WTC11 (cell line): ENCODE results near the gene RBFOX2. TPM values are rescaled to one million over a fixed set of nuclear protein-coding genes. Genes with fewer than 3 reads are reported as not detected.

Experiments
- ATAC-seq: fragments of 200-7000 bp; cut with Tn5 transposase; 2 replicates; pipeline ENCODE4 v1.10.0; 2021; ENCODE audit warnings: mild to moderate bottlenecking, moderate library complexity
- CTCF ChIA-PET: fragments of 300-600 bp; sonication (Branson Sonifier 250); formaldehyde crosslinking; loops from one replicate; lab custom pipeline; 2021; ENCODE audit warnings: antibody characterized with exemption; lab: Charles Lee
- POLR2A ChIA-PET: fragments of 350-600 bp; sonication (Branson Sonifier 250); formaldehyde crosslinking; loops from one replicate; lab custom pipeline; 2021; ENCODE audit warnings: antibody characterized with exemption; lab: Charles Lee
- DNase-seq: peaks from one replicate; pipeline ENCODE4 v3.0.0; 2021; ENCODE audit warnings: low spot score
- H3K27ac Mint-ChIP-seq: 2 replicates; pipeline ENCODE4 v1.8.0; 2021; ENCODE audit warnings: mixed read lengths
- H3K27me3 Mint-ChIP-seq: 2 replicates; pipeline ENCODE4 v1.8.0; 2021; ENCODE audit warnings: low read depth, mild to moderate bottlenecking, moderate library complexity, mixed read lengths
- H3K36me3 Mint-ChIP-seq: 2 replicates; pipeline ENCODE4 v1.8.0; 2021; ENCODE audit warnings: mixed read lengths
- H3K4me1 Mint-ChIP-seq: 2 replicates; pipeline ENCODE4 v1.8.0; 2022; ENCODE audit warnings: mixed read lengths
- H3K4me3 Mint-ChIP-seq: 2 replicates; pipeline ENCODE4 v1.8.0; 2021; ENCODE audit warnings: mild to moderate bottlenecking, moderate library complexity, mixed read lengths
- H3K9me3 Mint-ChIP-seq: 2 replicates; pipeline ENCODE4 v1.8.0; 2021; ENCODE audit warnings: mixed read lengths
- CBFB ChIP-seq: sonication (generic); formaldehyde crosslinking; IDR thresholded peaks from 2 replicates; pipeline ENCODE4 v1.8.1; 2022; ENCODE audit warnings: mild to moderate bottlenecking, low read depth, missing genetic modification reagents
- CREM ChIP-seq: sonication (generic); formaldehyde crosslinking; IDR thresholded peaks from 2 replicates; pipeline ENCODE4 v1.8.1; 2022; ENCODE audit warnings: mild to moderate bottlenecking, missing genetic modification reagents, moderate library complexity
- ETV6 ChIP-seq: sonication (generic); formaldehyde crosslinking; IDR thresholded peaks from 2 replicates; pipeline ENCODE4 v1.8.1; 2022; ENCODE audit warnings: mild to moderate bottlenecking, missing genetic modification reagents
- HMGA2 ChIP-seq: fragments of 250-450 bp; sonication (Bioruptor Pico); IDR thresholded peaks from 2 replicates; pipeline ENCODE4 v1.4.0; 2021; ENCODE audit warnings: mild to moderate bottlenecking, moderate library complexity
- NFATC4 ChIP-seq: fragments of 250-450 bp; sonication (Bioruptor Pico); IDR thresholded peaks from 2 replicates; pipeline ENCODE4 v1.9.0; 2021; ENCODE audit warnings: mild to moderate bottlenecking
- NFE2L1 ChIP-seq: sonication (generic); formaldehyde crosslinking; IDR thresholded peaks from 2 replicates; pipeline ENCODE4 v1.8.1; 2023; ENCODE audit warnings: missing genetic modification reagents
- NR1H2 ChIP-seq: sonication (generic); formaldehyde crosslinking; IDR thresholded peaks from 2 replicates; pipeline ENCODE4 v1.9.0; 2021; ENCODE audit warnings: mild to moderate bottlenecking, moderate library complexity, missing genetic modification reagents
- RELA ChIP-seq: sonication (generic); formaldehyde crosslinking; IDR thresholded peaks from 2 replicates; pipeline ENCODE4 v1.8.1; 2022; ENCODE audit warnings: missing genetic modification reagents, mild to moderate bottlenecking, borderline replicate concordance
- SOX15 ChIP-seq: fragments of 250-450 bp; sonication (Bioruptor Pico); IDR thresholded peaks from 2 replicates; pipeline ENCODE4 v1.9.0; 2021; ENCODE audit warnings: mild to moderate bottlenecking
- ZBTB21 ChIP-seq: sonication (generic); formaldehyde crosslinking; IDR thresholded peaks from 2 replicates; pipeline ENCODE4 v1.8.1; 2023; ENCODE audit warnings: mild to moderate bottlenecking, missing genetic modification reagents, borderline replicate concordance
- total RNA-seq: library from RNA; stranded (reverse); gene quantifications from 3 replicates; pipeline ENCODE4 v1.2.3, GENCODE V29; 2021
- TF ChIP-seq, protein P1 (sequence below): fragments of 250-450 bp; sonication (Bioruptor Pico); IDR thresholded peaks from 2 replicates; pipeline ENCODE4 v1.9.0; 2021; ENCODE audit warnings: mild to moderate bottlenecking
- TF ChIP-seq, protein P2 (sequence below): fragments of 250-450 bp; sonication (Bioruptor Pico); IDR thresholded peaks from 2 replicates; pipeline ENCODE4 v1.8.0; 2021; ENCODE audit warnings: mild to moderate bottlenecking
- TF ChIP-seq, protein P3 (sequence below): sonication (generic); formaldehyde crosslinking; IDR thresholded peaks from 2 replicates; pipeline ENCODE4 v1.8.1; 2023; ENCODE audit warnings: mild to moderate bottlenecking, missing genetic modification reagents
- TF ChIP-seq, protein P4 (sequence below): sonication (generic); formaldehyde crosslinking; IDR thresholded peaks from 2 replicates; pipeline ENCODE4 v1.8.1; 2023; ENCODE audit warnings: mild to moderate bottlenecking, missing genetic modification reagents, moderate library complexity
- TF ChIP-seq, protein P5 (sequence below): fragments of 250-450 bp; sonication (Bioruptor Pico); IDR thresholded peaks from 2 replicates; pipeline ENCODE4 v2.1.2; 2022; ENCODE audit warnings: mild to moderate bottlenecking, moderate library complexity
- TF ChIP-seq, protein P6 (sequence below): sonication (generic); formaldehyde crosslinking; conservative IDR thresholded peaks from 2 replicates; pipeline ENCODE4 v1.8.1; 2022; ENCODE audit warnings: mild to moderate bottlenecking, missing genetic modification reagents
- TF ChIP-seq, protein P7 (sequence below): sonication (generic); formaldehyde crosslinking; IDR thresholded peaks from 2 replicates; pipeline ENCODE4 v1.8.0; 2022; ENCODE audit warnings: missing genetic modification reagents

The RBFOX2 gene
- total RNA-seq, 1 experiment from 2014 or later, result 107 TPM

DNA sequence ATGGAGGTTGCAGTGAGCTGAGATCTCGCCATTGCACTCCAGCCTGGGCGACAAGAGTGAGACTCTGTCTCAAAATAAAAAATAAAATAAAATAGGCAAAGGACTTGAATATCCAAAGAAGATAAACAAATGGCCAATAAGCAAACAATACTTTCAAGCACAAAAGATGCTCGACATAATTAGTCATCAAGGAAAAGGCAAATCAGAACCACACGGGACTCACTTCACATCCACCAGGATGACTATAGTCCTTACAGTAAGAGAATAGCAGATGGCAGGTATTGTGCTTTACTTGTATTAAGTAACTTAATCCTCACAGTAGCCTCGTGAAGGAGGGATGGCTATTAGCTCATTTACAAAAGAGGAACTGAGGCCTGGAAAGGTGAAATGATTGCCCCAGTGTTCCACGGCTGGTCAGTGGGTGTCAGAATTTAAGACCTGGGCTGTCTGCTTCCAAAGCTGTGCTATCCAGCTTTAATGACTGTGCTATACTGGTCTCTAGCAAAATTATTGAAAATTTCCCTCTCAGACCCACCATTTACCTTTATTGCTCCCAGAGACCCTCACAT, 40.2 kb upstream of the RBFOX2 start:
- Mint-ChIP-seq H3K27me3 (no peaks in the 10 kb centered on the region; the same call in 1 of the 2 replicates), H3K4me1 (peaks cover 7% of the 10 kb centered on the region; the same call in 1 of the 2 replicates), H3K9me3 (no peaks in the 10 kb centered on the region), H3K27ac (no peak overlapping the region)
- POLR2A ChIA-PET, result no interaction called here
- no peak for DNase-seq
- TF ChIP-seq, protein P1, sequence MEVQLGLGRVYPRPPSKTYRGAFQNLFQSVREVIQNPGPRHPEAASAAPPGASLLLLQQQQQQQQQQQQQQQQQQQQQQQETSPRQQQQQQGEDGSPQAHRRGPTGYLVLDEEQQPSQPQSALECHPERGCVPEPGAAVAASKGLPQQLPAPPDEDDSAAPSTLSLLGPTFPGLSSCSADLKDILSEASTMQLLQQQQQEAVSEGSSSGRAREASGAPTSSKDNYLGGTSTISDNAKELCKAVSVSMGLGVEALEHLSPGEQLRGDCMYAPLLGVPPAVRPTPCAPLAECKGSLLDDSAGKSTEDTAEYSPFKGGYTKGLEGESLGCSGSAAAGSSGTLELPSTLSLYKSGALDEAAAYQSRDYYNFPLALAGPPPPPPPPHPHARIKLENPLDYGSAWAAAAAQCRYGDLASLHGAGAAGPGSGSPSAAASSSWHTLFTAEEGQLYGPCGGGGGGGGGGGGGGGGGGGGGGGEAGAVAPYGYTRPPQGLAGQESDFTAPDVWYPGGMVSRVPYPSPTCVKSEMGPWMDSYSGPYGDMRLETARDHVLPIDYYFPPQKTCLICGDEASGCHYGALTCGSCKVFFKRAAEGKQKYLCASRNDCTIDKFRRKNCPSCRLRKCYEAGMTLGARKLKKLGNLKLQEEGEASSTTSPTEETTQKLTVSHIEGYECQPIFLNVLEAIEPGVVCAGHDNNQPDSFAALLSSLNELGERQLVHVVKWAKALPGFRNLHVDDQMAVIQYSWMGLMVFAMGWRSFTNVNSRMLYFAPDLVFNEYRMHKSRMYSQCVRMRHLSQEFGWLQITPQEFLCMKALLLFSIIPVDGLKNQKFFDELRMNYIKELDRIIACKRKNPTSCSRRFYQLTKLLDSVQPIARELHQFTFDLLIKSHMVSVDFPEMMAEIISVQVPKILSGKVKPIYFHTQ (CRISPR knock-in tag), result no peak
- TF ChIP-seq NFATC4 (CRISPR knock-in tag), result no peak
- TF ChIP-seq, protein P2, sequence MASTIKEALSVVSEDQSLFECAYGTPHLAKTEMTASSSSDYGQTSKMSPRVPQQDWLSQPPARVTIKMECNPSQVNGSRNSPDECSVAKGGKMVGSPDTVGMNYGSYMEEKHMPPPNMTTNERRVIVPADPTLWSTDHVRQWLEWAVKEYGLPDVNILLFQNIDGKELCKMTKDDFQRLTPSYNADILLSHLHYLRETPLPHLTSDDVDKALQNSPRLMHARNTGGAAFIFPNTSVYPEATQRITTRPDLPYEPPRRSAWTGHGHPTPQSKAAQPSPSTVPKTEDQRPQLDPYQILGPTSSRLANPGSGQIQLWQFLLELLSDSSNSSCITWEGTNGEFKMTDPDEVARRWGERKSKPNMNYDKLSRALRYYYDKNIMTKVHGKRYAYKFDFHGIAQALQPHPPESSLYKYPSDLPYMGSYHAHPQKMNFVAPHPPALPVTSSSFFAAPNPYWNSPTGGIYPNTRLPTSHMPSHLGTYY (CRISPR knock-in tag), result no peak
- TF ChIP-seq CBFB (CRISPR knock-in tag), result no peak
- TF ChIP-seq, protein P3, sequence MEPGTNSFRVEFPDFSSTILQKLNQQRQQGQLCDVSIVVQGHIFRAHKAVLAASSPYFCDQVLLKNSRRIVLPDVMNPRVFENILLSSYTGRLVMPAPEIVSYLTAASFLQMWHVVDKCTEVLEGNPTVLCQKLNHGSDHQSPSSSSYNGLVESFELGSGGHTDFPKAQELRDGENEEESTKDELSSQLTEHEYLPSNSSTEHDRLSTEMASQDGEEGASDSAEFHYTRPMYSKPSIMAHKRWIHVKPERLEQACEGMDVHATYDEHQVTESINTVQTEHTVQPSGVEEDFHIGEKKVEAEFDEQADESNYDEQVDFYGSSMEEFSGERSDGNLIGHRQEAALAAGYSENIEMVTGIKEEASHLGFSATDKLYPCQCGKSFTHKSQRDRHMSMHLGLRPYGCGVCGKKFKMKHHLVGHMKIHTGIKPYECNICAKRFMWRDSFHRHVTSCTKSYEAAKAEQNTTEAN (CRISPR knock-in tag), result no peak
- TF ChIP-seq, protein P4, sequence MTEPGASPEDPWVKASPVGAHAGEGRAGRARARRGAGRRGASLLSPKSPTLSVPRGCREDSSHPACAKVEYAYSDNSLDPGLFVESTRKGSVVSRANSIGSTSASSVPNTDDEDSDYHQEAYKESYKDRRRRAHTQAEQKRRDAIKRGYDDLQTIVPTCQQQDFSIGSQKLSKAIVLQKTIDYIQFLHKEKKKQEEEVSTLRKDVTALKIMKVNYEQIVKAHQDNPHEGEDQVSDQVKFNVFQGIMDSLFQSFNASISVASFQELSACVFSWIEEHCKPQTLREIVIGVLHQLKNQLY (CRISPR knock-in tag), result no peak
- no peak for TF ChIP-seq ETV6 (CRISPR knock-in tag)
- TF ChIP-seq, protein P5, sequence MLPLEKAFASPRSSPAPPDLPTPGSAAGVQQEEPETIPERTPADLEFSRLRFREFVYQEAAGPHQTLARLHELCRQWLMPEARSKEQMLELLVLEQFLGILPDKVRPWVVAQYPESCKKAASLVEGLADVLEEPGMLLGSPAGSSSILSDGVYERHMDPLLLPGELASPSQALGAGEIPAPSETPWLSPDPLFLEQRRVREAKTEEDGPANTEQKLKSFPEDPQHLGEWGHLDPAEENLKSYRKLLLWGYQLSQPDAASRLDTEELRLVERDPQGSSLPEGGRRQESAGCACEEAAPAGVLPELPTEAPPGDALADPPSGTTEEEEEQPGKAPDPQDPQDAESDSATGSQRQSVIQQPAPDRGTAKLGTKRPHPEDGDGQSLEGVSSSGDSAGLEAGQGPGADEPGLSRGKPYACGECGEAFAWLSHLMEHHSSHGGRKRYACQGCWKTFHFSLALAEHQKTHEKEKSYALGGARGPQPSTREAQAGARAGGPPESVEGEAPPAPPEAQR (CRISPR knock-in tag), result no peak
- no peak for TF ChIP-seq ZBTB21 (CRISPR knock-in tag)
- no peak for TF ChIP-seq CREM (CRISPR knock-in tag)
- no peak for TF ChIP-seq RELA (CRISPR knock-in tag)
- no peak for TF ChIP-seq NFE2L1 (CRISPR knock-in tag)
- no peak for TF ChIP-seq SOX15 (CRISPR knock-in tag)
- TF ChIP-seq, protein P6, sequence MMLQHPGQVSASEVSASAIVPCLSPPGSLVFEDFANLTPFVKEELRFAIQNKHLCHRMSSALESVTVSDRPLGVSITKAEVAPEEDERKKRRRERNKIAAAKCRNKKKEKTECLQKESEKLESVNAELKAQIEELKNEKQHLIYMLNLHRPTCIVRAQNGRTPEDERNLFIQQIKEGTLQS (CRISPR knock-in tag), result no peak
- TF ChIP-seq HMGA2, result no peak
- TF ChIP-seq, protein P7, sequence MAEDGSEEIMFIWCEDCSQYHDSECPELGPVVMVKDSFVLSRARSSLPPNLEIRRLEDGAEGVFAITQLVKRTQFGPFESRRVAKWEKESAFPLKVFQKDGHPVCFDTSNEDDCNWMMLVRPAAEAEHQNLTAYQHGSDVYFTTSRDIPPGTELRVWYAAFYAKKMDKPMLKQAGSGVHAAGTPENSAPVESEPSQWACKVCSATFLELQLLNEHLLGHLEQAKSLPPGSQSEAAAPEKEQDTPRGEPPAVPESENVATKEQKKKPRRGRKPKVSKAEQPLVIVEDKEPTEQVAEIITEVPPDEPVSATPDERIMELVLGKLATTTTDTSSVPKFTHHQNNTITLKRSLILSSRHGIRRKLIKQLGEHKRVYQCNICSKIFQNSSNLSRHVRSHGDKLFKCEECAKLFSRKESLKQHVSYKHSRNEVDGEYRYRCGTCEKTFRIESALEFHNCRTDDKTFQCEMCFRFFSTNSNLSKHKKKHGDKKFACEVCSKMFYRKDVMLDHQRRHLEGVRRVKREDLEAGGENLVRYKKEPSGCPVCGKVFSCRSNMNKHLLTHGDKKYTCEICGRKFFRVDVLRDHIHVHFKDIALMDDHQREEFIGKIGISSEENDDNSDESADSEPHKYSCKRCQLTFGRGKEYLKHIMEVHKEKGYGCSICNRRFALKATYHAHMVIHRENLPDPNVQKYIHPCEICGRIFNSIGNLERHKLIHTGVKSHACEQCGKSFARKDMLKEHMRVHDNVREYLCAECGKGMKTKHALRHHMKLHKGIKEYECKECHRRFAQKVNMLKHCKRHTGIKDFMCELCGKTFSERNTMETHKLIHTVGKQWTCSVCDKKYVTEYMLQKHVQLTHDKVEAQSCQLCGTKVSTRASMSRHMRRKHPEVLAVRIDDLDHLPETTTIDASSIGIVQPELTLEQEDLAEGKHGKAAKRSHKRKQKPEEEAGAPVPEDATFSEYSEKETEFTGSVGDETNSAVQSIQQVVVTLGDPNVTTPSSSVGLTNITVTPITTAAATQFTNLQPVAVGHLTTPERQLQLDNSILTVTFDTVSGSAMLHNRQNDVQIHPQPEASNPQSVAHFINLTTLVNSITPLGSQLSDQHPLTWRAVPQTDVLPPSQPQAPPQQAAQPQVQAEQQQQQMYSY (CRISPR knock-in tag), result no peak
- TF ChIP-seq NR1H2 (CRISPR knock-in tag), result no peak
- TF ChIP-seq, all 79 proteins: peak for 0
- Mint-ChIP-seq H3K4me3 (no peak overlapping the region), H3K36me3 (no peaks in the 10 kb centered on the region)
- CTCF ChIA-PET, result no interaction called here
- ATAC-seq, result no peak
